Kidney (tissue), 14 donors: ENCODE measurements around the gene HCRTR1. TPM values are rescaled to one million over a fixed set of nuclear protein-coding genes. Genes with fewer than 3 reads are reported as not detected.

ENCODE experiments used
- DNase-seq, 5 donors: peaks; one replicate each; pipeline ENCODE4 v3.0.0-alpha.2; 2013 to 2020
- FAIRE-seq: peaks from 2 replicates; lab custom pipeline; 2012; peaks lifted over from hg19 to GRCh38; lab: Jason Lieb, UNC
- H3K27ac ChIP-seq, 2 donors: one replicate each; pipeline ENCODE4 v1.7.0; 2013; ENCODE audit warnings: low read depth in 2 of 2, low read length in 2 of 2, inconsistent platforms in 1 of 2
- H3K27me3 ChIP-seq: one replicate; pipeline ENCODE4 v1.7.1; 2013; ENCODE audit warnings: low read length, inconsistent platforms; ENCODE audit not compliant: control insufficient read depth, insufficient read depth
- H3K36me3 ChIP-seq, 3 donors: one replicate each; pipeline versions ENCODE4 v1.7.0 to v1.7.1; 2013; ENCODE audit warnings: low read length in 3 of 3, control low read depth in 1 of 3, inconsistent platforms in 1 of 3; ENCODE audit not compliant: insufficient read depth in 3 of 3, control insufficient read depth in 2 of 3
- H3K4me1 ChIP-seq, 3 donors: one replicate each; pipeline versions ENCODE4 v1.7.0 to v1.7.1; 2013; ENCODE audit warnings: low read length in 3 of 3, inconsistent platforms in 1 of 3, low read depth in 1 of 3; ENCODE audit not compliant: control insufficient read depth in 2 of 3, insufficient read depth in 2 of 3
- H3K4me3 ChIP-seq, 3 donors: one replicate each; pipeline versions ENCODE4 v1.7.0 to v1.8.1; 2013; ENCODE audit warnings: low read length in 3 of 3, control low read depth in 1 of 3, inconsistent platforms in 1 of 3
- H3K9ac ChIP-seq, 3 donors: one replicate each; pipeline versions ENCODE4 v1.7.0 to v1.7.1; 2013; ENCODE audit warnings: low read length in 3 of 3, control low read depth in 1 of 3, inconsistent platforms in 1 of 3
- H3K9me3 ChIP-seq, 3 donors: one replicate each; pipeline versions ENCODE4 v1.7.0 to v1.7.1; 2013; ENCODE audit warnings: low read length in 3 of 3, control low read depth in 1 of 3, inconsistent platforms in 1 of 3; ENCODE audit not compliant: control insufficient read depth in 2 of 3, insufficient read depth in 1 of 3
- intact Hi-C: fragments of 100-400 bp; cut with DNase I; formaldehyde crosslinking; loops from one replicate; pipeline ENCODE4 v1.11.1; 2022
- polyA plus RNA-seq: library from polyadenylated mRNA; stranded (reverse); fragments of 350-450 nt; fragmentation: Illumina TruSeq; extraction: RNeasy Lipid Tissue Mini Kit (QIAGEN cat#74804); gene quantifications from one replicate; pipeline ENCODE4 v1.2.3, GENCODE V29; 2014; ENCODE audit warnings: low read depth, low replicate concordance; ENCODE audit not compliant: insufficient read depth
- total RNA-seq: library from RNA; stranded (reverse); fragmentation: NEBNext Ultra II Directional; extraction: Animal tissue kit (Norgen Biotek cat#: 25700); gene quantifications from one replicate; pipeline ENCODE4 v1.2.1, GENCODE V29; 2021
- TF ChIP-seq, protein P1 (sequence below): IDR thresholded peaks from 3 replicates; pipeline ENCODE4 v1.5.1; 2012; ENCODE audit warnings: mild to moderate bottlenecking, moderate library complexity, borderline replicate concordance; ENCODE audit not compliant: insufficient read depth; ENCODE audit errors: extremely low read depth
- donor health status: control.
- donor health status: control.
- donor health status: control.
- donor health status: control.
- donor health status: control.
- donor health status: DM: yes; HTN: yes; CAD: no.
- donor health status: Normal renal cell carcinoma (clear cell type).

Gene HCRTR1
- total and polyA plus RNA-seq, 2 donors from 2014 or later: 0.35 TPM; not detected in 1

DNA sequence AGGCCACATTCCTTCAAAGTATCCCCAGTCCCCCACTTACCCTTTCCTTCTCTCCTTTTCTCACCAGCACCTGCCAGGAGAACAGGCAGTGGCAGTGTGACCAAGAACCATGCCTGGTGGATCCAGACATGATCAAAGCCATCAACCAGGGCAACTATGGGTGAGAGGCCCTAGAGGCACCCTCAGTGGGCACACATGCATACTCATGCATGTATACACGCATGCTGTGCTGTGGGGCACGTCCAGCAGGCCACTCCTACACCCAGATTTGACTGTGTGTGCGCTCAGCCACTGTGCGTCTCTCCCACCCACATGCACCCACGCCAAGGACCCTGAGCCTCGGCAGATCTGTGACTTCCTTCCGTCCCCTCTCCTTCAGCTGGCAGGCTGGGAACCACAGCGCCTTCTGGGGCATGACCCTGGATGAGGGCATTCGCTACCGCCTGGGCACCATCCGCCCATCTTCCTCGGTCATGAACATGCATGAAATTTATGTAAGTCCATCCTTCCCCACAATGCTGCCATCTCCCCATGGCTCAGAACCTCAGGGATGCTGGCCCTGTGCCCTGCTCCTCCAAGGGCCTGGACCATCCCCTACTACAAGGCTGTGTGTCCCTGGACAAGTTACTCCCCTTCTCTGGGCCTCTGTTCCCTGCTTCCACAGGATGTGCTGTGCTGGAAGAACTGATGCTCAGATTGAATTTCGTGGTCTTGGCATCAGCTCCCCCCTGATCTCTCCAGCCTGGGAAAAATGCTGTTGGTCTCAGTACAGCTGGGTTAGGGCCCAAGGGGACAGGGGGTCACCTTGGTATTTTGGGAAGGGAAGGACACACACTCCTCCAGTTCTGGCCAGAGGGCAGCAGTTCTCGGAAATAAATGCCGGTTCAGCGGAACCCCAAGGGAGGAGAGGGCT lies 34.2 kb upstream of the HCRTR1 start:
- peak overlapping the region in 2 of 3 donors; percentile 4 to 9 for H3K4me3 ChIP-seq
- peak overlapping the region in 1 of 3 donors; percentile 42 for H3K9ac ChIP-seq
- DNase-seq: peak in 2 of 5 donors; percentile 34 to 69
- peaks cover 0 to 33% (median 13%) of the 10 kb centered on the region in 3 donors for H3K36me3 ChIP-seq
- H3K27ac ChIP-seq: peak overlapping the region; percentile 86 to 92
- TF ChIP-seq, protein P1, sequence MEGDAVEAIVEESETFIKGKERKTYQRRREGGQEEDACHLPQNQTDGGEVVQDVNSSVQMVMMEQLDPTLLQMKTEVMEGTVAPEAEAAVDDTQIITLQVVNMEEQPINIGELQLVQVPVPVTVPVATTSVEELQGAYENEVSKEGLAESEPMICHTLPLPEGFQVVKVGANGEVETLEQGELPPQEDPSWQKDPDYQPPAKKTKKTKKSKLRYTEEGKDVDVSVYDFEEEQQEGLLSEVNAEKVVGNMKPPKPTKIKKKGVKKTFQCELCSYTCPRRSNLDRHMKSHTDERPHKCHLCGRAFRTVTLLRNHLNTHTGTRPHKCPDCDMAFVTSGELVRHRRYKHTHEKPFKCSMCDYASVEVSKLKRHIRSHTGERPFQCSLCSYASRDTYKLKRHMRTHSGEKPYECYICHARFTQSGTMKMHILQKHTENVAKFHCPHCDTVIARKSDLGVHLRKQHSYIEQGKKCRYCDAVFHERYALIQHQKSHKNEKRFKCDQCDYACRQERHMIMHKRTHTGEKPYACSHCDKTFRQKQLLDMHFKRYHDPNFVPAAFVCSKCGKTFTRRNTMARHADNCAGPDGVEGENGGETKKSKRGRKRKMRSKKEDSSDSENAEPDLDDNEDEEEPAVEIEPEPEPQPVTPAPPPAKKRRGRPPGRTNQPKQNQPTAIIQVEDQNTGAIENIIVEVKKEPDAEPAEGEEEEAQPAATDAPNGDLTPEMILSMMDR: no peak
- intact Hi-C loops: no loop called here
- no peaks in the 10 kb centered on the region for H3K9me3 ChIP-seq
- FAIRE-seq: no peak
- peaks cover 5 to 69% (median 62%) of the 10 kb centered on the region in 3 donors for H3K4me1 ChIP-seq
- H3K27me3 ChIP-seq: no peaks in the 10 kb centered on the region

- Histone ChIP-seq H3K4me3 (peak overlapping the region in 1 of 3 donors; percentile 4), H3K27ac (peak overlapping the region; percentile 86 to 92), H3K4me1 (peaks cover 5 to 66% (median 63%) of the 10 kb centered on the region in 3 donors), H3K9me3 (no peaks in the 10 kb centered on the region), H3K36me3 (peaks cover 0 to 33% (median 13%) of the 10 kb centered on the region in 3 donors), H3K9ac (peak overlapping the region in 1 of 3 donors; percentile 28), H3K27me3 (no peaks in the 10 kb centered on the region)
- intact Hi-C loops: no loop called here
- TF ChIP-seq, protein P1: no peak
- DNase-seq (peak in 4 of 5 donors; percentile 74 to 98 (median 90)), FAIRE-seq (no peak)
Measured at GRCh38 chr1:31583995-31584868, 33.3 kb upstream of the HCRTR1 start.

- no peak overlapping the region for H3K9ac ChIP-seq
- FAIRE-seq (no peak), DNase-seq (peak in 1 of 5 donors; percentile 73)
- peaks cover 0 to 33% (median 13%) of the 10 kb centered on the region in 3 donors for H3K36me3 ChIP-seq
- no peaks in the 10 kb centered on the region for H3K27me3 ChIP-seq
- H3K9me3 ChIP-seq: no peaks in the 10 kb centered on the region
- TF ChIP-seq, protein P1: no peak
- H3K4me1 ChIP-seq: peaks cover 5 to 66% (median 57%) of the 10 kb centered on the region in 3 donors
- peak overlapping the region in 1 of 3 donors; percentile 4 for H3K4me3 ChIP-seq
- intact Hi-C loops: no loop called here
- peak overlapping the region; percentile 86 to 92 for H3K27ac ChIP-seq
Measured at GRCh38 chr1:31584869-31585735, 32.4 kb upstream of the HCRTR1 start.
